HepG2 (cell line): ENCODE measurements around the gene DLL1. TPM values are rescaled to one million over a fixed set of nuclear protein-coding genes. Genes with fewer than 3 reads are reported as not detected.

ENCODE experiments used
- ATAC-seq: fragments of 200-7000 bp; cut with Tn5 transposase; 3 replicates; pipeline ENCODE4 v1.9.1; 2020; ENCODE audit warnings: mild to moderate bottlenecking, moderate library complexity
- BruUV-seq: library from RNA; stranded (reverse); fragments of 400-500 nt; replicated peaks from 2 replicates; lab custom pipeline; 2021; lab: Mats Ljungman, UMichigan
- CTCF ChIA-PET: fragments of 300-600 bp; formaldehyde crosslinking; extraction: SDS; loops from one replicate; lab custom pipeline; 2021; ENCODE audit warnings: low total read pairs, inconsistent platforms, low intra/inter-chr PET ratio; lab: Yijun Ruan, JAX
- POLR2A ChIA-PET: fragments of 350-600 bp; sonication (Branson Sonifier 250); formaldehyde crosslinking; loops from one replicate; lab custom pipeline; 2020; ENCODE audit warnings: antibody characterized with exemption, inconsistent platforms; lab: Yijun Ruan, JAX
- DNase-seq: peaks from one replicate; pipeline ENCODE4 v3.0.0-alpha.2; 2015; ENCODE audit warnings: low spot score
- FAIRE-seq: peaks from 3 replicates; lab custom pipeline; 2011; peaks lifted over from hg19 to GRCh38; lab: Jason Lieb, UNC
- H2AFZ ChIP-seq: one replicate; pipeline ENCODE4 v1.6.1; 2011; ENCODE audit warnings: low read length, inconsistent platforms
- H3K27ac ChIP-seq: fragments of 300-600 bp; 3 replicates; pipeline ENCODE4 v1.8.0; 2011; ENCODE audit warnings: mixed run types, mild to moderate bottlenecking, mixed read lengths, low read length, inconsistent platforms; ENCODE audit not compliant: insufficient read depth; ENCODE audit errors: extremely low read length
- H3K27me3 ChIP-seq, 2 experiments: fragments of 200-600 bp in 1 of 2; 2 replicates in 1 of 2; 3 replicates in 1 of 2; pipeline versions ENCODE4 v1.6.0 to v1.8.0; 2011; ENCODE audit warnings: low read length in 2 of 2, mild to moderate bottlenecking in 2 of 2, moderate library complexity in 2 of 2, inconsistent platforms in 1 of 2; ENCODE audit not compliant: insufficient read depth in 2 of 2, control insufficient read depth in 1 of 2
- H3K36me3 ChIP-seq, 2 experiments: fragments of 200-600 bp in 1 of 2; replicated peaks in 1 of 2; 2 replicates in 1 of 2; 3 replicates in 1 of 2; pipeline versions ENCODE4 v1.5.1 to v1.8.0; 2011; ENCODE audit warnings: low read length in 2 of 2, inconsistent platforms in 1 of 2; ENCODE audit not compliant: insufficient read depth in 2 of 2, control insufficient read depth in 1 of 2
- H3K4me1 ChIP-seq: 2 replicates; pipeline ENCODE4 v1.5.1; 2012; ENCODE audit warnings: low read length, inconsistent platforms; ENCODE audit not compliant: insufficient read depth
- H3K4me2 ChIP-seq: 2 replicates; pipeline ENCODE4 v1.6.0; 2011; ENCODE audit warnings: low read depth, low read length, inconsistent platforms
- H3K4me3 ChIP-seq, 3 experiments: fragments of 200-600 bp in 1 of 3; sonication (generic), shearing (Covaris generic) in 1 of 3; replicated peaks in 1 of 3; 2 replicates each; pipeline ENCODE4 v1.5.1; 2011 to 2016; ENCODE audit warnings: low read length in 3 of 3, inconsistent platforms in 2 of 3, low read depth in 2 of 3, mild to moderate bottlenecking in 2 of 3, control low read depth in 1 of 3, mixed read lengths in 1 of 3; ENCODE audit not compliant: insufficient read depth in 1 of 3
- H3K79me2 ChIP-seq: one replicate; pipeline ENCODE4 v1.6.1; 2011; ENCODE audit warnings: low read length, inconsistent platforms; ENCODE audit not compliant: insufficient read depth
- H3K9ac ChIP-seq: 2 replicates; pipeline ENCODE4 v1.6.0; 2011; ENCODE audit warnings: mild to moderate bottlenecking, low read depth, low read length, inconsistent platforms; ENCODE audit not compliant: insufficient read depth
- H3K9me3 ChIP-seq: 2 replicates; pipeline ENCODE4 v1.5.1; 2012; ENCODE audit warnings: mild to moderate bottlenecking, low read length
- H4K20me1 ChIP-seq: 2 replicates; pipeline ENCODE4 v1.6.0; 2011; ENCODE audit warnings: inconsistent platforms, mild to moderate bottlenecking, low read length, moderate library complexity; ENCODE audit not compliant: insufficient read depth
- ATF7 ChIP-seq, 2 experiments: fragments of 450-650 bp in 1 of 2; sonication (generic) in 1 of 2; formaldehyde crosslinking in 1 of 2; IDR thresholded peaks; 2 replicates each; pipeline versions ENCODE4 v1.4.0 to v1.6.1; 2016 to 2020; ENCODE audit warnings: antibody characterized with exemption in 1 of 2, mild to moderate bottlenecking in 1 of 2, missing genetic modification reagents in 1 of 2
- DZIP1 ChIP-seq: sonication (generic); formaldehyde crosslinking; IDR thresholded peaks from 2 replicates; pipeline ENCODE4 v1.5.0; 2020; ENCODE audit warnings: mild to moderate bottlenecking, missing genetic modification reagents
- EZH2 ChIP-seq: conservative IDR thresholded peaks from 2 replicates; pipeline ENCODE4 v1.6.1; 2012; ENCODE audit warnings: mild to moderate bottlenecking, low read depth, low read length, moderate library complexity
- KLF15 ChIP-seq: sonication (generic); formaldehyde crosslinking; IDR thresholded peaks from 2 replicates; pipeline ENCODE4 v1.8.1; 2023; ENCODE audit warnings: borderline replicate concordance, mild to moderate bottlenecking, inconsistent platforms, missing genetic modification reagents, mixed read lengths
- RORA ChIP-seq: sonication (generic); formaldehyde crosslinking; IDR thresholded peaks from 2 replicates; pipeline ENCODE4 v1.5.0; 2020; ENCODE audit warnings: mild to moderate bottlenecking, missing genetic modification reagents, moderate library complexity
- ZNF44 ChIP-seq: sonication (generic); formaldehyde crosslinking; IDR thresholded peaks from 2 replicates; pipeline ENCODE4 v1.5.1; 2020; ENCODE audit warnings: mild to moderate bottlenecking, missing genetic modification reagents
- WGBS: methylation state at CpG from one replicate; pipeline ENCODE4 v1.1.6; 2017; ENCODE audit warnings: low lambda C conversion rate; 5-methylcytosine and 5-hydroxymethylcytosine counted together
- in situ Hi-C: cut with HindIII; loops from 2 replicates; pipeline ENCODE4 v1.10.0; 2017; ENCODE audit warnings: low pct_unique_long_range_greater_than_20kb; ENCODE audit not compliant: extremely low pct_ligation_motif_present
- intact Hi-C: fragments of 100-400 bp; cut with micrococcal nuclease; formaldehyde crosslinking; loops from one replicate; pipeline ENCODE4 v1.10.0; 2022; ENCODE audit not compliant: unreplicated experiment
- polyA plus RNA-seq, 8 experiments: library from polyadenylated mRNA; depleted of rRNA in 3 of 8; stranded (reverse) in 7 of 8; unstranded in 1 of 8; fragments of >200 nt; fragmentation: Illumina TruSeq in 4 of 8; extraction: Trizol in 4 of 8; gene quantifications; 2 replicates each; pipeline versions ENCODE4 v1.2.1 to v1.2.3, GENCODE V29; 2011 to 2016; ENCODE audit warnings: low read depth in 4 of 8, missing spikeins in 1 of 8, mixed read lengths in 1 of 8; ENCODE audit not compliant: insufficient read depth in 1 of 8
- total RNA-seq, 5 experiments: library from RNA; depleted of rRNA; stranded (reverse); fragments of >200 nt; fragmentation: Illumina TruSeq; extraction: Trizol; gene quantifications; 2 replicates each; pipeline ENCODE4 v1.2.3, GENCODE V29; 2016; ENCODE audit warnings: low read depth in 1 of 5

Gene DLL1
- total and polyA plus RNA-seq, 2 of the 13 experiments (the other 11 are each of a cell fraction or from before 2014, with no cell fraction given): not detected

- TF ChIP-seq ZNF44 (CRISPR knock-in tag) (no peak), DZIP1 (CRISPR knock-in tag) (no peak)
Observed at GRCh38 chr6:170247178-170247701, 43.6 kb downstream of the DLL1 start (continued).

GRCh38 chr6:170245475-170245992 lies 45.3 kb downstream of the DLL1 start:
- no peak for DNase-seq

More at GRCh38 chr6:170245475-170245992, 45.3 kb downstream of the DLL1 start:
- H3K4me3 ChIP-seq: no peak overlapping the region
- TF ChIP-seq KLF15 (CRISPR knock-in tag): no peak
- TF ChIP-seq ATF7 (IDR thresholded peaks at IDR 0.05): no peak
- TF ChIP-seq ATF7 (CRISPR knock-in tag; IDR thresholded peaks at IDR 0.05): no peak
- TF ChIP-seq RORA (CRISPR knock-in tag): no peak
- TF ChIP-seq EZH2: peak; percentile 80; the same call in 1 of the 2 replicates
- TF ChIP-seq, all 625 proteins: peak for 1
- Histone ChIP-seq H3K4me2 (no peak overlapping the region), H4K20me1 (no peaks in the 10 kb centered on the region), H3K4me1 (no peaks in the 10 kb centered on the region), H3K79me2 (no peaks in the 10 kb centered on the region), H3K9me3 (no peaks in the 10 kb centered on the region), H3K36me3 (no peaks in the 10 kb centered on the region), H3K27me3 (peaks cover 29 to 65% of the 10 kb centered on the region in 2 experiments), H2AFZ (no peak overlapping the region), H3K9ac (no peak overlapping the region), H3K27ac (no peak overlapping the region)
- CTCF ChIA-PET: no interaction called here
- BruUV-seq: no TSS peak
- 40% methylated on average over 18 of the region's 23 CpGs for WGBS
- in situ Hi-C loops: no loop called here
- POLR2A ChIA-PET: no interaction called here
- FAIRE-seq: no peak
- ATAC-seq: no peak; the same call in 1 of the 3 replicates
- intact Hi-C loops: no loop called here
